ENCODE measurements around the gene TMEM187.
"Not testable (repeated sequence)": the region's sequence is repeated elsewhere in the genome, so short reads cannot be mapped to it uniquely, and the experiment has no call there.

TMEM187 gene

GRCh38 chrX:153993978-153994377 is 21.4 kb downstream of the TMEM187 start:
- H3K4me3 ChIP-seq (ENCODE audit: low read depth, low read length): no peak overlapping the region
- no peak for TF ChIP-seq CTCF (IDR thresholded peaks at IDR 0.05; ENCODE audit: borderline replicate concordance, insufficient read depth, low read depth, low read length)

GRCh38 chrX:153994398-153994797 is 21.8 kb downstream of the TMEM187 start:
- H3K4me3 ChIP-seq (ENCODE audit: low read depth, low read length): not testable (repeated sequence)

- no peak for TF ChIP-seq CTCF (IDR thresholded peaks at IDR 0.05; ENCODE audit: borderline replicate concordance, insufficient read depth, low read depth, low read length)
- H3K4me3 ChIP-seq (ENCODE audit: low read depth, low read length): no peak overlapping the region
These were observed 22.9 kb downstream of the TMEM187 start for GRCh38 chrX:153995504-153995903.

- H3K4me3 ChIP-seq (ENCODE audit: low read depth, low read length): no peak overlapping the region
- no peak for TF ChIP-seq CTCF (IDR thresholded peaks at IDR 0.05; ENCODE audit: borderline replicate concordance, insufficient read depth, low read depth, low read length)
These were observed 26.9 kb downstream of the TMEM187 start for GRCh38 chrX:153999359-154000037.

GRCh38 chrX:154000051-154000450 is 27.5 kb downstream of the TMEM187 start:
- TF ChIP-seq CTCF (IDR thresholded peaks at IDR 0.05; ENCODE audit: borderline replicate concordance, insufficient read depth, low read depth, low read length): no peak
- H3K4me3 ChIP-seq (ENCODE audit: low read depth, low read length): no peak overlapping the region

GRCh38 chrX:154002215-154002719 is 29.7 kb downstream of the TMEM187 start:
- H3K4me3 ChIP-seq (ENCODE audit: low read depth, low read length): no peak overlapping the region
- TF ChIP-seq CTCF (IDR thresholded peaks at IDR 0.05; ENCODE audit: borderline replicate concordance, insufficient read depth, low read depth, low read length): no peak

GRCh38 chrX:154004315-154004714 is 31.8 kb downstream of the TMEM187 start:
- H3K4me3 ChIP-seq (ENCODE audit: low read depth, low read length): no peak overlapping the region

More at GRCh38 chrX:154004315-154004714, 31.8 kb downstream of the TMEM187 start:
- no peak for TF ChIP-seq CTCF (IDR thresholded peaks at IDR 0.05; ENCODE audit: borderline replicate concordance, insufficient read depth, low read depth, low read length)

All from GM12875 (cell line).